ENCODE results near the gene SRMS.

DNA sequence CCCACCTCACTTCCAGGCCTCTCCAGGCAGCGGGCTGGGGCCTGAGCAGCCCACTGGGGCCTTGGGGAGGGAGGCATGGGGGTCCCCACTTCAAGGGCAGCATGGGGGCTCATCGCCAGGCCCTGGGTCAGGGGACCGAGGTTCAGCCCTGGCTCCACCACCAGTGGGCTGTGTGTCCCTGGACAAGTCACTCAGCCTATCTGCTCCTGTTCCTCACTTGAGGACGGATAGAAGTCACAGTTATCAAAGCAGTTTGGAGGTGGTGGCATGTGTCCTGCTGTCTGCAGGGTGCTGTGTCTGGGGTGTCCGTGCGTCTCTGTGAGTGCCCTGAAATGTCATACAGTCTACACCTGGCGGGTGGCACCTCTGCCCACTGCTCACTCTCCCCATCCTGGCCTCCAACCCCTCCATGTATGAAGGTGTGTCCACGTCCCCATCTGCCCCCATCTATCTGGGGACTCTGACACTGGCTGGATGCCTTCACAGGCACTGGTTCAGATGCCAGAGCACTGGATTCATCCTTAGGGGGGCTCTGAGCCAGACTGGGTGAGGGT is 52.3 kb downstream of the SRMS start:
- TF ChIP-seq, protein P1, sequence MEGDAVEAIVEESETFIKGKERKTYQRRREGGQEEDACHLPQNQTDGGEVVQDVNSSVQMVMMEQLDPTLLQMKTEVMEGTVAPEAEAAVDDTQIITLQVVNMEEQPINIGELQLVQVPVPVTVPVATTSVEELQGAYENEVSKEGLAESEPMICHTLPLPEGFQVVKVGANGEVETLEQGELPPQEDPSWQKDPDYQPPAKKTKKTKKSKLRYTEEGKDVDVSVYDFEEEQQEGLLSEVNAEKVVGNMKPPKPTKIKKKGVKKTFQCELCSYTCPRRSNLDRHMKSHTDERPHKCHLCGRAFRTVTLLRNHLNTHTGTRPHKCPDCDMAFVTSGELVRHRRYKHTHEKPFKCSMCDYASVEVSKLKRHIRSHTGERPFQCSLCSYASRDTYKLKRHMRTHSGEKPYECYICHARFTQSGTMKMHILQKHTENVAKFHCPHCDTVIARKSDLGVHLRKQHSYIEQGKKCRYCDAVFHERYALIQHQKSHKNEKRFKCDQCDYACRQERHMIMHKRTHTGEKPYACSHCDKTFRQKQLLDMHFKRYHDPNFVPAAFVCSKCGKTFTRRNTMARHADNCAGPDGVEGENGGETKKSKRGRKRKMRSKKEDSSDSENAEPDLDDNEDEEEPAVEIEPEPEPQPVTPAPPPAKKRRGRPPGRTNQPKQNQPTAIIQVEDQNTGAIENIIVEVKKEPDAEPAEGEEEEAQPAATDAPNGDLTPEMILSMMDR (IDR thresholded peaks at IDR 0.05; ENCODE audit: low read length), result no peak
- no peak for TF ChIP-seq EZH2 (optimal IDR thresholded peaks at IDR 0.05; ENCODE audit: low read depth, low read length)

Measured in MM.1S (cell line).